SK-N-SH (cell line): ENCODE results near the gene NR2E3.

ENCODE experiments used
- CTCF ChIP-seq: fragments of 200-600 bp; sonication (generic); IDR thresholded peaks from 2 replicates; pipeline ENCODE4 v1.6.1; 2017; ENCODE audit warnings: antibody characterized with exemption, mild to moderate bottlenecking, moderate library complexity
- EP300 ChIP-seq, 2 experiments: IDR thresholded peaks; 2 replicates each; pipeline versions ENCODE4 v1.4.0 to v1.6.1; 2012; ENCODE audit warnings: borderline replicate concordance in 1 of 2, low read depth in 1 of 2, low read length in 1 of 2
- EZH2phosphoT487 ChIP-seq: fragments of 200-600 bp; sonication (generic); IDR thresholded peaks from 2 replicates; pipeline ENCODE4 v1.6.1; 2017; ENCODE audit warnings: low read depth, mixed run types, mild to moderate bottlenecking, antibody characterized with exemption, moderate library complexity, borderline replicate concordance
- GATA2 ChIP-seq: sonication (generic); formaldehyde crosslinking; IDR thresholded peaks from 2 replicates; pipeline ENCODE4 v1.5.0; 2020; ENCODE audit warnings: mild to moderate bottlenecking, missing genetic modification reagents
- POLR2AphosphoS5 ChIP-seq: IDR thresholded peaks from 2 replicates; pipeline ENCODE4 v1.6.1; 2012; ENCODE audit warnings: low read depth, low read length
- SMC3 ChIP-seq: IDR thresholded peaks from 2 replicates; pipeline ENCODE4 v1.6.1; 2012; ENCODE audit warnings: low read depth, low read length, improper control_type of control experiment
- TAF1 ChIP-seq: IDR thresholded peaks from 2 replicates; pipeline ENCODE4 v1.6.1; 2012; ENCODE audit warnings: low read depth, mild to moderate bottlenecking, low read length, moderate library complexity, borderline replicate concordance
- TF ChIP-seq, protein P1 (sequence below): fragments of 150-350 bp; IDR thresholded peaks from 2 replicates; pipeline ENCODE4 v1.6.1; 2017; ENCODE audit warnings: antibody characterized with exemption, low read length, low read depth, borderline replicate concordance
- TF ChIP-seq, protein P2 (sequence below): IDR thresholded peaks from 2 replicates; pipeline ENCODE4 v1.4.0; 2012; ENCODE audit warnings: low read depth, borderline replicate concordance

DNA sequence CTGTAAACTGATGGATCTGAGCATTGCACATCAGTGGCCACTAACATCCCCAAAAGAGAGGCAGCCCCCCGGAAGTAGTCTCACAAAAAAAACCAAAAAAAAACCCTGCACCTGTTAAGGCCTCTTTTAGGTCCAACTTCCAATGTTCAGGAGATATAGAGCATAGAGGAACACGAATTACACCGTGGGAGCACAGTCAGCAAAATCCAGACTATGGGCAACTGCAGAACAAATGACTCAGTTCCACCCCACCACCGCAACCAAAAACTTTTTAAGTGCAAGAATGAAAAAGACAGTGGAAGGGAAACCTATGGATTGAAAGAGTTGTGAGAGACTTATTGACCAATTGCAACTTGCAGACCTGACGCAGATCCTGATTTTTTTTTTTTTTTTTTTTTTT lies 42.2 kb upstream of the NR2E3 start:
- TF ChIP-seq CTCF (no peak), EZH2phosphoT487 (no peak), POLR2AphosphoS5 (no peak), EP300 (IDR thresholded peaks at IDR 0.05; ENCODE audit: borderline replicate concordance in 1 of 2, low read depth in 1 of 2, low read length in 1 of 2) (no peak), SMC3 (no peak), GATA2 (no peak), TAF1 (no peak)
- TF ChIP-seq, protein P1, sequence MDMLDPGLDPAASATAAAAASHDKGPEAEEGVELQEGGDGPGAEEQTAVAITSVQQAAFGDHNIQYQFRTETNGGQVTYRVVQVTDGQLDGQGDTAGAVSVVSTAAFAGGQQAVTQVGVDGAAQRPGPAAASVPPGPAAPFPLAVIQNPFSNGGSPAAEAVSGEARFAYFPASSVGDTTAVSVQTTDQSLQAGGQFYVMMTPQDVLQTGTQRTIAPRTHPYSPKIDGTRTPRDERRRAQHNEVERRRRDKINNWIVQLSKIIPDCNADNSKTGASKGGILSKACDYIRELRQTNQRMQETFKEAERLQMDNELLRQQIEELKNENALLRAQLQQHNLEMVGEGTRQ = no peak
- TF ChIP-seq, protein P2, sequence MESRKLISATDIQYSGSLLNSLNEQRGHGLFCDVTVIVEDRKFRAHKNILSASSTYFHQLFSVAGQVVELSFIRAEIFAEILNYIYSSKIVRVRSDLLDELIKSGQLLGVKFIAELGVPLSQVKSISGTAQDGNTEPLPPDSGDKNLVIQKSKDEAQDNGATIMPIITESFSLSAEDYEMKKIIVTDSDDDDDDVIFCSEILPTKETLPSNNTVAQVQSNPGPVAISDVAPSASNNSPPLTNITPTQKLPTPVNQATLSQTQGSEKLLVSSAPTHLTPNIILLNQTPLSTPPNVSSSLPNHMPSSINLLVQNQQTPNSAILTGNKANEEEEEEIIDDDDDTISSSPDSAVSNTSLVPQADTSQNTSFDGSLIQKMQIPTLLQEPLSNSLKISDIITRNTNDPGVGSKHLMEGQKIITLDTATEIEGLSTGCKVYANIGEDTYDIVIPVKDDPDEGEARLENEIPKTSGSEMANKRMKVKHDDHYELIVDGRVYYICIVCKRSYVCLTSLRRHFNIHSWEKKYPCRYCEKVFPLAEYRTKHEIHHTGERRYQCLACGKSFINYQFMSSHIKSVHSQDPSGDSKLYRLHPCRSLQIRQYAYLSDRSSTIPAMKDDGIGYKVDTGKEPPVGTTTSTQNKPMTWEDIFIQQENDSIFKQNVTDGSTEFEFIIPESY = no peak
